Psoas muscle (tissue), 8 donors: ENCODE results near the gene VIPR2. TPM values are rescaled to one million over a fixed set of nuclear protein-coding genes. Genes with fewer than 3 reads are reported as not detected.

Experiments used
- ATAC-seq, 4 donors: fragments of 200-7000 bp; cut with Tn5 transposase; one replicate each; pipeline ENCODE4 v1.9.1; 2020; ENCODE audit warnings: moderate library complexity in 3 of 4, mild to moderate bottlenecking in 2 of 4
- DNase-seq, 2 donors: peaks; one replicate each; pipeline ENCODE4 v3.0.0-alpha.2; 2020
- H3K27ac ChIP-seq: fragments of 200-600 bp; one replicate; pipeline ENCODE4 v1.8.0; 2022
- H3K27me3 ChIP-seq, 3 donors: fragments of 200-600 bp in 1 of 3; one replicate each; pipeline versions ENCODE4 v1.6.1 to v1.8.0; 2013 to 2022; ENCODE audit warnings: low read length in 2 of 3, mild to moderate bottlenecking in 2 of 3, moderate library complexity in 1 of 3; ENCODE audit not compliant: insufficient read depth in 3 of 3
- H3K36me3 ChIP-seq, 2 donors: fragments of 200-600 bp in 1 of 2; one replicate each; pipeline versions ENCODE4 v1.6.1 to v1.8.0; 2013 to 2022; ENCODE audit warnings: low read depth in 1 of 2, mild to moderate bottlenecking in 1 of 2, moderate library complexity in 1 of 2; ENCODE audit not compliant: insufficient read depth in 1 of 2
- H3K4me1 ChIP-seq: fragments of 200-600 bp; one replicate; pipeline ENCODE4 v1.8.0; 2022
- H3K4me3 ChIP-seq: fragments of 200-600 bp; one replicate; pipeline ENCODE4 v1.8.0; 2022; ENCODE audit warnings: mild to moderate bottlenecking
- H3K9me3 ChIP-seq: fragments of 200-600 bp; one replicate; pipeline ENCODE4 v1.8.0; 2022
- WGBS, 3 donors: extraction: QIAGEN DNeasy Blood & Tissue Kit; methylation state at CpG; one replicate each; pipeline versions ENCODE4 v1.1.6 to v1.1.7; 2013; 5-methylcytosine and 5-hydroxymethylcytosine counted together
- intact Hi-C, 2 donors: fragments of 100-400 bp; cut with DNase I; formaldehyde crosslinking; loops; one replicate each; pipeline versions ENCODE4 v1.11.0 to v1.14.2; 2022
- polyA plus RNA-seq, 3 donors: library from polyadenylated mRNA; stranded (reverse); fragments of 200-250 nt; gene quantifications; one replicate each; pipeline ENCODE4 v1.2.3, GENCODE V29; 2013
- total RNA-seq, 4 donors: library from RNA; stranded (reverse); fragmentation: NEBNext Ultra II Directional in 2 of 4; extraction: Animal tissue kit (Norgen Biotek cat#: 25700) in 2 of 4; gene quantifications; one replicate each; pipeline versions ENCODE4 v1.2.1 to v1.2.4, GENCODE V29; 2021 to 2023
- TF ChIP-seq, protein P1 (sequence below): fragments of 200-600 bp; IDR thresholded peaks from one replicate; pipeline ENCODE4 v1.8.0; 2022; ENCODE audit warnings: antibody characterized with exemption
- donor health status: healthy with polysubstance abuse.
- donor health status: DM: no; HTN: no; CAD: no; lungs with moderate emphysema.
- donor health status: Bipolar disorder and iron deficiency.
- donor health status: healthy.
- donor health status: DM: yes; HTN: yes; CAD: no.
- donor health status: DM: no; HTN: no; CAD: no.
- donor health status: DM: no; HTN: no; CAD: no.
- donor health status: DM: yes; HTN: yes; CAD: no.

VIPR2 gene
- total and polyA plus RNA-seq, 7 donors, result 0.60 to 3.6 (median 2.4) TPM

DNA sequence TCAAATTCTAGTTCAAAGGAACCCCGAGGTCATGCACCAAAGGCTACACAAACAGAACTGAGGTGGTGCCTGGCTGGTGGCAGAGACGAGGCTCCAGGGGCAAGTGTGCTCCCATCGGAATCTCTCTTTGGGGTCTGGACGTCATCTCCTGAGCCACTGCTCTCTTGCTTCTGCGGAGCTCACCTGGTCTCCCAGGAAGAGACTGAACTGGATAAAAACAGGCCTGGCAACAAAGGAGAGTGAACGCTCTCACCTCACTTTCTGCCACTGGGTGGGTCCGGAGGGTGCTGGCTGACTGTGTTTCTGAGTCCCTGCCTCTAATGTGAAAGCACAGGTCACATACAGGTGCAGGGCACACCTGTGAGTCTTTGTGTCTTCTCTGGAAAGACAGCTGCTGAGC lies 22.4 kb downstream of the VIPR2 start:
- H3K27ac ChIP-seq, result no peak overlapping the region
- no peaks in the 10 kb centered on the region for H3K4me1 ChIP-seq
- no peak overlapping the region for H3K4me3 ChIP-seq
- no peaks in the 10 kb centered on the region for H3K27me3 ChIP-seq
- no peak for ATAC-seq
- no peaks in the 10 kb centered on the region for H3K36me3 ChIP-seq
- 76 to 89% (median 83%) methylated on average over 7 of the region's 7 CpGs for WGBS, 3 donors
- TF ChIP-seq, protein P1, sequence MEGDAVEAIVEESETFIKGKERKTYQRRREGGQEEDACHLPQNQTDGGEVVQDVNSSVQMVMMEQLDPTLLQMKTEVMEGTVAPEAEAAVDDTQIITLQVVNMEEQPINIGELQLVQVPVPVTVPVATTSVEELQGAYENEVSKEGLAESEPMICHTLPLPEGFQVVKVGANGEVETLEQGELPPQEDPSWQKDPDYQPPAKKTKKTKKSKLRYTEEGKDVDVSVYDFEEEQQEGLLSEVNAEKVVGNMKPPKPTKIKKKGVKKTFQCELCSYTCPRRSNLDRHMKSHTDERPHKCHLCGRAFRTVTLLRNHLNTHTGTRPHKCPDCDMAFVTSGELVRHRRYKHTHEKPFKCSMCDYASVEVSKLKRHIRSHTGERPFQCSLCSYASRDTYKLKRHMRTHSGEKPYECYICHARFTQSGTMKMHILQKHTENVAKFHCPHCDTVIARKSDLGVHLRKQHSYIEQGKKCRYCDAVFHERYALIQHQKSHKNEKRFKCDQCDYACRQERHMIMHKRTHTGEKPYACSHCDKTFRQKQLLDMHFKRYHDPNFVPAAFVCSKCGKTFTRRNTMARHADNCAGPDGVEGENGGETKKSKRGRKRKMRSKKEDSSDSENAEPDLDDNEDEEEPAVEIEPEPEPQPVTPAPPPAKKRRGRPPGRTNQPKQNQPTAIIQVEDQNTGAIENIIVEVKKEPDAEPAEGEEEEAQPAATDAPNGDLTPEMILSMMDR, result no peak
- DNase-seq, result peak in 1 of 2 donors; percentile 28
- intact Hi-C loops, result no loop called here
- H3K9me3 ChIP-seq, result no peaks in the 10 kb centered on the region

DNA sequence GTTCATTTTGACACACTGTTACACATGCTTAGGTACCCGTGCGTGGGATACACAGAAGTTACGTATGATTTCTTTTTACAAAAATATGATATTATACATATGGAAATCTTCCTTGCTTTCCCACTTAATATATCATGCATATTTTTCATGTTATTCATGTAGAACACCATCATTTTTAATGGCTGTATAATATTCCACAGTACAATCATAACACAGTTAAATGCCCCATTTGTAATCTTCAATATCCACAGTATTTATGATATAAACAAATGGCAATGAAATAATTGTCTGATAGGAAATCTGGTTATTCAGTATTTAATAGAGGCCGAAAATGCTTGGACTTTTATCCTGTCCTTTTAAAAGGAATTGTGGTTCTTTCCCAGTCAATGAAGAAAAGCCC lies 23.2 kb downstream of the VIPR2 start:
- no peaks in the 10 kb centered on the region for H3K9me3 ChIP-seq
- no peaks in the 10 kb centered on the region for H3K36me3 ChIP-seq
- H3K4me3 ChIP-seq, result no peak overlapping the region
- ATAC-seq (no peak), DNase-seq (no peak)
- TF ChIP-seq, protein P1, result no peak
- no peaks in the 10 kb centered on the region for H3K27me3 ChIP-seq
- H3K4me1 ChIP-seq, result no peaks in the 10 kb centered on the region
- intact Hi-C loops, result no loop called here
- no peak overlapping the region for H3K27ac ChIP-seq
- WGBS, 3 donors, result 73 to 97% (median 74%) methylated on average over 4 of the region's 4 CpGs

DNA sequence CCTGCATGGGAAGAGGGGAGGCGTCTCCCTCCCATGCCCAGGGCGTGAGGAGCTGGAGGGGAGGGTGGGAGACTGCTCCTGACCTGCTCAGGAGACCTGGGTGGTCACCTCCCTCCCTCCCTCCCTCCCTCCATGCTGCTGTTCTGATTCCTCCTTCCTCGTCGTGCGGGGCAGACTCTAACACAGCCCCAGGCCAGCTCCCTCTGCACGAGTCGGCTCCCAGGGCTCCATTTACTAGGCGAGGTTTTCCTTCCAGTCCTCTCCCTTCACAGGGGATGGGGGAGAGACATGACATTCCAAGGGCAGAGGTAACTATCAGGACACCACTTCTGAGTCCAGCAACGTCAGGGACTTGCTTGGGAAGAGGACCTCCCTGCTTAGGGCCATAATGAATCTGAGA lies 23.6 kb downstream of the VIPR2 start:
- TF ChIP-seq, protein P1, result no peak
- no peak for ATAC-seq

DNA sequence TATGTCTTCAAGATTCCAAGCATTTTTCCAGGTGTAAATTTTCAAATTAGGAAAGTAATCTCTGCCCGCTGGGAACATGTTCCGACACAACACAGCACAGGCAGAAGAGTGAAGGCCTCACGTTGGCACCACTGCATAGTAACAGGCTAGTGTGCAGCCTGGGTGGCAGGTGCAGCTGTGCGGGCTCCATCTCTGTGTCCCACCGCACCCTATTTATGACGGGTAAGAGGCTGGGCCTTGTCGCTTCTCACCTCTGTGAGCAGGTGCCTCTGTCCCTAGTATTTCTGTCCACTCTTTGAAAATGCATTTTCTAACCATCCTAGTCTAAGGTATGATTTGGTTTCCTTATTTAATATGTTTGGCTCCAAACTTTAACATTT lies 24.1 kb downstream of the VIPR2 start:
- Histone ChIP-seq H3K27me3 (no peaks in the 10 kb centered on the region), H3K27ac (no peak overlapping the region), H3K36me3 (no peaks in the 10 kb centered on the region), H3K9me3 (no peaks in the 10 kb centered on the region), H3K4me3 (no peak overlapping the region), H3K4me1 (no peaks in the 10 kb centered on the region)
- intact Hi-C loops, result no loop called here
- DNase-seq (peak in 1 of 2 donors; percentile 12), ATAC-seq (no peak)
- TF ChIP-seq, protein P1, result no peak
- 89 to 93% (median 91%) methylated on average over 7 of the region's 7 CpGs for WGBS, 3 donors

More for the DNA sequence above, 23.6 kb downstream of the VIPR2 start:
- intact Hi-C loops, result no loop called here
- H3K4me1 ChIP-seq, result no peaks in the 10 kb centered on the region
- no peaks in the 10 kb centered on the region for H3K27me3 ChIP-seq
- DNase-seq, result peak in 1 of 2 donors; percentile 11
- WGBS, 3 donors, result 83 to 89% (median 83%) methylated on average over 9 of the region's 9 CpGs
- no peaks in the 10 kb centered on the region for H3K9me3 ChIP-seq
- H3K36me3 ChIP-seq, result no peaks in the 10 kb centered on the region
- H3K27ac ChIP-seq, result no peak overlapping the region
- no peak overlapping the region for H3K4me3 ChIP-seq

DNA sequence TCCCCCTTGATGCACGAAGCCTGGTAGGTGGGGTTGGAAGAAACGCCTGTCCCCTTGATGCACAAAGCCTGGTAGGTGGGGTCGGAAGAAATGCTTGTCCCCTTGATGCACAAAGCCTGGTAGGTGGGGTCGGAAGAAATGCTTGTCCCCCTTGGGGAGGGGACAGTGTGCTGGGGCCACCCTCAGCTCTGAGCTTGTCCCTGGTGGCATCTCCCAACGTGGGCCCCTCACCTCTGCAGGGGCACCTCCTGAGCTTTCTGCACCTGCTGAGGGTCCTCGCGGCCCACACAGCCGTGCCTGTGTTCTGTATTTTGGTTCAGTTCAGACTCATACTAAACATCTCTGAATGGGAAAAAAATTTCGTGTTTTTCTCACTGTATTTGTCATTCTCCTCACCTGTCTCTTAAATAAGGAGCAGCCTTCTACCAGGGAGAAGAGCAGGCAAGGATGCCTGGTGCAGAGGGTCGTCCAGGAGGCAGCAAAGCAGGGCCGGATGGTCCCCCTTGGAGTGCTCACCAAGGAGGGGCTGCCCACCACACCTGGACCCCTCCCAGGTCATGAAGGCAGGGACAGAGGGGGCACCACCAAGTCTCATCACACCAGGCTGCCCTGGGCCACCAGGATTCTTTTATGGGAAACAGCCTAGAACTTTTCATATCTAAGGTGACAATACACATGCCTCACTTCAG lies 24.7 kb downstream of the VIPR2 start:
- Histone ChIP-seq H3K9me3 (no peaks in the 10 kb centered on the region), H3K27me3 (no peaks in the 10 kb centered on the region), H3K27ac (no peak overlapping the region), H3K4me3 (no peak overlapping the region), H3K36me3 (no peaks in the 10 kb centered on the region), H3K4me1 (no peaks in the 10 kb centered on the region)
- TF ChIP-seq, protein P1, result no peak
- ATAC-seq (no peak), DNase-seq (peak in 1 of 2 donors; percentile 28)
- intact Hi-C loops, result no loop called here
- 88 to 91% (median 90%) methylated on average over 11 of the region's 11 CpGs for WGBS, 3 donors
